RWPE2 (cell line): ENCODE data around the gene TOMM6.

ENCODE experiments used
- ATAC-seq: fragments of 200-7000 bp; cut with Tn5 transposase; 3 replicates; pipeline ENCODE4 v1.9.1; 2021; ENCODE audit warnings: low read depth
- DNase-seq: peaks from one replicate; pipeline ENCODE4 v3.0.0-alpha.2; 2020; ENCODE audit warnings: low spot score
- H3K27ac ChIP-seq: fragments of 450-650 bp; 2 replicates; pipeline ENCODE4 v1.5.1; 2017; ENCODE audit warnings: mild to moderate bottlenecking; ENCODE audit not compliant: poor library complexity, severe bottlenecking
- H3K27me3 ChIP-seq: fragments of 250-450 bp; sonication (Bioruptor Pico); 2 replicates; pipeline ENCODE4 v1.5.1; 2021; ENCODE audit warnings: mild to moderate bottlenecking, moderate library complexity; ENCODE audit not compliant: insufficient read depth, poor library complexity, severe bottlenecking
- H3K36me3 ChIP-seq: fragments of 250-450 bp; sonication (Bioruptor Pico); 2 replicates; pipeline ENCODE4 v1.5.1; 2020; ENCODE audit warnings: low read depth, mild to moderate bottlenecking, moderate library complexity
- H3K4me1 ChIP-seq: fragments of 250-450 bp; sonication (Bioruptor Pico); 2 replicates; pipeline ENCODE4 v1.5.1; 2021; ENCODE audit warnings: mild to moderate bottlenecking, moderate library complexity; ENCODE audit not compliant: insufficient read depth, poor library complexity, severe bottlenecking
- H3K4me3 ChIP-seq: fragments of 250-450 bp; sonication (Bioruptor Pico); 2 replicates; pipeline ENCODE4 v1.5.1; 2021; ENCODE audit warnings: mild to moderate bottlenecking, moderate library complexity; ENCODE audit not compliant: severe bottlenecking
- H3K9me3 ChIP-seq: fragments of 250-450 bp; sonication (Bioruptor Pico); 2 replicates; pipeline ENCODE4 v1.5.1; 2021; ENCODE audit warnings: mild to moderate bottlenecking, moderate library complexity; ENCODE audit not compliant: severe bottlenecking
- TF ChIP-seq, protein P1 (sequence below): fragments of 450-650 bp; IDR thresholded peaks from one replicate; pipeline ENCODE4 v1.5.1; 2017; ENCODE audit warnings: mild to moderate bottlenecking, moderate library complexity; ENCODE audit not compliant: poor library complexity, severe bottlenecking

The TOMM6 gene

DNA sequence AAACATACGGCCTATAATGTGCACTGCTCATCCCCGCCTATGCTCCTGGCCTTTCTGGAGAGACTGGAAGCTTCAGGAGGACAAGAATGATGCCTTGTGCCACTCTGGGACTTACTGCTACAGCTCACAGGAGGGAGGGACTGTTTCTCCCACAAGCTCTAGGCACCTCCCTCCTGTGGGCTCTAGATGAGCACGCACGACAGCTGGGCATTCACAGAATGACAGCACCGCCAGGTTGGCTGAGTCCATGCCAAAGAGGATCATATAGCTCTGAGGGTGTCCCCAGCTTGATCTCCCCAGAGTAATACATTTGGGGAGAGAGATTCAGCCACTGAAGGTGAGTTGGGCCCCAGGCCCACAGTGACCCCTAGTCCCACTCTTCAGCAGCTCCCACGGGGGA is 30.2 kb upstream of the TOMM6 start:
- Histone ChIP-seq H3K9me3 (no peaks in the 10 kb centered on the region), H3K27ac (no peak overlapping the region), H3K27me3 (no peaks in the 10 kb centered on the region), H3K36me3 (no peaks in the 10 kb centered on the region), H3K4me1 (no peaks in the 10 kb centered on the region), H3K4me3 (no peak overlapping the region)
- TF ChIP-seq, protein P1, sequence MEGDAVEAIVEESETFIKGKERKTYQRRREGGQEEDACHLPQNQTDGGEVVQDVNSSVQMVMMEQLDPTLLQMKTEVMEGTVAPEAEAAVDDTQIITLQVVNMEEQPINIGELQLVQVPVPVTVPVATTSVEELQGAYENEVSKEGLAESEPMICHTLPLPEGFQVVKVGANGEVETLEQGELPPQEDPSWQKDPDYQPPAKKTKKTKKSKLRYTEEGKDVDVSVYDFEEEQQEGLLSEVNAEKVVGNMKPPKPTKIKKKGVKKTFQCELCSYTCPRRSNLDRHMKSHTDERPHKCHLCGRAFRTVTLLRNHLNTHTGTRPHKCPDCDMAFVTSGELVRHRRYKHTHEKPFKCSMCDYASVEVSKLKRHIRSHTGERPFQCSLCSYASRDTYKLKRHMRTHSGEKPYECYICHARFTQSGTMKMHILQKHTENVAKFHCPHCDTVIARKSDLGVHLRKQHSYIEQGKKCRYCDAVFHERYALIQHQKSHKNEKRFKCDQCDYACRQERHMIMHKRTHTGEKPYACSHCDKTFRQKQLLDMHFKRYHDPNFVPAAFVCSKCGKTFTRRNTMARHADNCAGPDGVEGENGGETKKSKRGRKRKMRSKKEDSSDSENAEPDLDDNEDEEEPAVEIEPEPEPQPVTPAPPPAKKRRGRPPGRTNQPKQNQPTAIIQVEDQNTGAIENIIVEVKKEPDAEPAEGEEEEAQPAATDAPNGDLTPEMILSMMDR: no peak
- no peak for ATAC-seq
- DNase-seq: no peak

DNA sequence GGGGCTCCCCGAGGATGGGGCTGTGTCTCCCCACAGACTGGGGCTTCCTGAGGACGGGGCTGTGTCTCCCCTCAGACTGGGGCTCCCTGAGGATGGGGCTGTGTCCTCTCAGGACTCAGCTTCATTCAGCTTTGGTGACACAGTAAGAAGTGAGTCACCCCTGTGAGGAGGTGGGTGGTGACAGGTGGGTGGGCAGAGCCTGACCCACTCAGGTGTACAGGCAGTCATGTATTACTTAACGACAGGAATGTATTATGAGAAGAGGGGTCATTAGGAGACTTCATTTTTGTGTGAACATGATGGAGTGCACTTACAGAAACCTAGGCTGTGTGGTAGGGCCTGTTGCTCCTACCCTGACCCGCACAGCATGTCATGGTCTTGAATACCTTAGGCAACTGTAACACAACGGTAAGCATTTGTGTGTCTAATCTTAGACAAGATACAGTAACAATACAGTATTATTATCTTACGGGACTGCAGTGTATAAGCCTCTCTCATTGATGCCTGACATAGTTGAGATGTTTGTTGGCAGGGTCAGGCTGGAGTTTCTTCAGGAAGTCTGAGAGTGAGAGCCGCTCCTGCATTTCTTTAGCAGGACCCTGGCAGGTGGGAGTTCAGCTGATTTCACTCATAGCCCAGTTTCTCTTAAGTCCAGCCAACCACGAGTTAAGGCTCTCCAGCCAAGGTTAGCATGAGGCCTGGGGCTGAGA is 29.4 kb upstream of the TOMM6 start:
- Histone ChIP-seq H3K9me3 (no peaks in the 10 kb centered on the region), H3K36me3 (no peaks in the 10 kb centered on the region), H3K27me3 (no peaks in the 10 kb centered on the region), H3K4me1 (no peaks in the 10 kb centered on the region), H3K4me3 (no peak overlapping the region), H3K27ac (no peak overlapping the region)
- TF ChIP-seq, protein P1: no peak
- DNase-seq: no peak
- no peak for ATAC-seq

DNA sequence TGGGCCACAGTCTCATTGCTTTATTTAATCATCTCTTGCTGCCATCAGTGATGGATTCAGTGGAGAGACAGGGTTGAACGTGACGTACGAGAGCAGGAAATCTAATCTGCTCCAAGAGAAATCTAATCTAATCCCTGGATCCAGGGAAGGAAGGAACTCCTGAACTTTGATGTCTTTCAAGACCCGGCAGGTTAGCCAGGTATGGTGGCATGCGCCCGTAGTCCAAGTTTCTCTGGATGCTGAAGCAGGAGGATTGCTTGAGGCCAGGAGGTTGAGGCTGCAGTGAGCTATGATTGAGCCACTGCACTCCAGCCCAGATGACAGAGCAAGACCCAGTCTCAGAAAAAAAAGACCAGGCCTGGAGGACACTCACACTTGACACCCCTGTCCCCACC is 28.9 kb upstream of the TOMM6 start:
- ATAC-seq (no peak), DNase-seq (no peak)
- TF ChIP-seq, protein P1: no peak
- H3K4me1 ChIP-seq: no peaks in the 10 kb centered on the region
- H3K27ac ChIP-seq: no peak overlapping the region
- no peaks in the 10 kb centered on the region for H3K36me3 ChIP-seq
- no peaks in the 10 kb centered on the region for H3K27me3 ChIP-seq
- no peak overlapping the region for H3K4me3 ChIP-seq
- no peaks in the 10 kb centered on the region for H3K9me3 ChIP-seq

DNA sequence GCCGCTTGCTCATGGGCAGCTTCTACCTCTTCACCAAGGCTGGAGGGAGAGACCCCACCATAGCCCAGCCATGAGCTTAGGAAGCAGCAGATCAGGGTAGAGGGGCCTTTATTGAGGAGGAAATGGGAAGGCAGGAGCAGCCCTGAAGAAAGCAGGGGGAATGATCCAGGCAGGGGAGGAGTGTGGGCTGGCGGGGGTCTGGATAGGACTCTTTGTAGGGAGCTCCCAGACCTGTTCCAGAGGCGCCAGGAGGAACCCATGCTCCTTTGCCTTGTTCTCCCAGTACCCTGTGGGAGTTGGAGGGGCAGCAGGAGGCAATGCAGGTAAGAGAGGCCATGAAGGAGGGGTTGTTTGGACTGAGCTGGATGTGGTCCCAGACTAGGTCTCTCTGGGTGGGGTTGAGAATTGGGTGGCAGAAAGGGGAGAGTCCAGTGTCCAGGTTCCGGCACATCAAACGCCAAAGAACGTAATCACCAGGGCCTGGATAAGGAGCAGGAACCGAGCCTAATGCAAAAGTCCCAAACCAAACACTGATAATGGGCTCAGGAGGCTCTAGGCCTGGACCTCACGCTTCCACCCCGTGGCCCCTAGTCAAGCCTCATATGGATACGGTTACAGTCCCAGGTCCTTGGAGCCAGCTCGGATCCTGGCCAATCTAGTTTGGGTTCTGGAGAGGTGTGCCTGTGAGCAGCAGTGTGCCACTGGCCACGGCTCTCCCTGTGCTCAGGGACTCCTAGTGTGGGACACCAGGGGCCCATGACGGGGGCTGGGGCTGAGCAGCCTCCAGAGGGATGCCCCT is 28.2 kb upstream of the TOMM6 start:
- no peaks in the 10 kb centered on the region for H3K9me3 ChIP-seq
- no peak overlapping the region for H3K27ac ChIP-seq

More for the DNA sequence above, 28.2 kb upstream of the TOMM6 start:
- H3K4me3 ChIP-seq: no peak overlapping the region
- no peaks in the 10 kb centered on the region for H3K36me3 ChIP-seq
- TF ChIP-seq, protein P1: no peak
- DNase-seq (no peak), ATAC-seq (no peak)
- H3K27me3 ChIP-seq: no peaks in the 10 kb centered on the region
- H3K4me1 ChIP-seq: no peaks in the 10 kb centered on the region
